ENCODE results near the gene COL4A2. TPM values are rescaled to one million over a fixed set of nuclear protein-coding genes. Genes with fewer than 3 reads are reported as not detected.

The COL4A2 gene
- total RNA-seq, 4 donors from 2014 or later = 43.0 to 72.7 (median 53.5) TPM

GRCh38 chr13:110281736-110282135 lies 25.3 kb upstream of the COL4A2 start:
- no peaks in the 10 kb centered on the region for H3K9me3 ChIP-seq
- H3K36me3 ChIP-seq = no peaks in the 10 kb centered on the region
- H3K27ac ChIP-seq = peak overlapping the region; percentile 33
- H3K4me1 ChIP-seq = peaks cover 18% of the 10 kb centered on the region
- 85% methylated on average over 5 of the region's 5 CpGs for WGBS
- TF ChIP-seq CTCF (IDR thresholded peaks at IDR 0.05) (no peak), POLR2A (IDR thresholded peaks at IDR 0.05) (no peak)
- no peak overlapping the region for H3K4me3 ChIP-seq
- no peak for DNase-seq (ENCODE audit: low spot score in 2 of 2)
- H3K27me3 ChIP-seq = no peaks in the 10 kb centered on the region

GRCh38 chr13:110282316-110282841 lies 24.7 kb upstream of the COL4A2 start:
- Histone ChIP-seq H3K36me3 (no peaks in the 10 kb centered on the region), H3K27ac (no peak overlapping the region), H3K4me1 (peaks cover 22% of the 10 kb centered on the region), H3K4me3 (no peak overlapping the region), H3K9me3 (no peaks in the 10 kb centered on the region), H3K27me3 (no peaks in the 10 kb centered on the region)
- TF ChIP-seq POLR2AphosphoS5 (IDR thresholded peaks at IDR 0.05) (no peak), POLR2A (IDR thresholded peaks at IDR 0.05) (no peak), CTCF (IDR thresholded peaks at IDR 0.05) (no peak), EP300 (IDR thresholded peaks at IDR 0.05) (no peak)
- 95% methylated on average over 1 of the region's 1 CpG for WGBS
- no peak for DNase-seq (ENCODE audit: low spot score in 2 of 2)

- Histone ChIP-seq H3K9me3 (no peaks in the 10 kb centered on the region), H3K27ac (no peak overlapping the region), H3K36me3 (no peaks in the 10 kb centered on the region), H3K4me1 (peaks cover 21% of the 10 kb centered on the region), H3K27me3 (no peaks in the 10 kb centered on the region), H3K4me3 (no peak overlapping the region)
- WGBS = 73% methylated on average over 4 of the region's 7 CpGs
- no peak for TF ChIP-seq POLR2A (IDR thresholded peaks at IDR 0.05)
- no peak for TF ChIP-seq POLR2AphosphoS5 (IDR thresholded peaks at IDR 0.05)
- TF ChIP-seq CTCF (IDR thresholded peaks at IDR 0.05) = no peak
- no peak for TF ChIP-seq EP300 (IDR thresholded peaks at IDR 0.05)
- DNase-seq (ENCODE audit: low spot score in 2 of 2) = no peak
Measured at GRCh38 chr13:110283736-110284517, 23.2 kb upstream of the COL4A2 start.

- Histone ChIP-seq H3K9me3 (no peaks in the 10 kb centered on the region), H3K4me3 (no peak overlapping the region), H3K4me1 (peaks cover 15% of the 10 kb centered on the region), H3K27me3 (no peaks in the 10 kb centered on the region), H3K36me3 (no peaks in the 10 kb centered on the region), H3K27ac (no peak overlapping the region)
- 89% methylated on average over 11 of the region's 11 CpGs for WGBS
- no peak for DNase-seq (ENCODE audit: low spot score in 2 of 2)
- TF ChIP-seq EP300 (IDR thresholded peaks at IDR 0.05) (no peak), POLR2AphosphoS5 (IDR thresholded peaks at IDR 0.05) (no peak), POLR2A (IDR thresholded peaks at IDR 0.05) (no peak), CTCF (IDR thresholded peaks at IDR 0.05) (no peak)
Measured at GRCh38 chr13:110284779-110285484, 22.2 kb upstream of the COL4A2 start.

Measured in suprapubic skin (tissue), 4 donors.